Measurements from ENCODE around the gene IL3.

- TF ChIP-seq CTCF (IDR thresholded peaks at IDR 0.05; ENCODE audit: low read depth, low read length, poor library complexity, severe bottlenecking) (no peak), EZH2phosphoT487 (IDR thresholded peaks at IDR 0.05; ENCODE audit: borderline replicate concordance, low read length) (no peak)
Observed at GRCh38 chr5:132049093-132049492, 11.4 kb upstream of the IL3 start.
